HG03135 (cell line): Measurements from ENCODE around the gene CT45A2.
"Not testable (repeated sequence)": the region's sequence is repeated elsewhere in the genome, so short reads cannot be mapped to it uniquely, and the experiment has no call there.

Experiments used
- ATAC-seq: cut with Tn5 transposase; IDR thresholded peaks from one replicate; pipeline ENCODE4 v1.9.1; 2021; ENCODE audit warnings: mild to moderate bottlenecking, moderate library complexity; ENCODE audit not compliant: unreplicated experiment

The CT45A2 gene, protein sequence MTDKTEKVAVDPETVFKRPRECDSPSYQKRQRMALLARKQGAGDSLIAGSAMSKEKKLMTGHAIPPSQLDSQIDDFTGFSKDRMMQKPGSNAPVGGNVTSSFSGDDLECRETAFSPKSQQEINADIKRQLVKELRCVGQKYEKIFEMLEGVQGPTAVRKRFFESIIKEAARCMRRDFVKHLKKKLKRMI

DNA sequence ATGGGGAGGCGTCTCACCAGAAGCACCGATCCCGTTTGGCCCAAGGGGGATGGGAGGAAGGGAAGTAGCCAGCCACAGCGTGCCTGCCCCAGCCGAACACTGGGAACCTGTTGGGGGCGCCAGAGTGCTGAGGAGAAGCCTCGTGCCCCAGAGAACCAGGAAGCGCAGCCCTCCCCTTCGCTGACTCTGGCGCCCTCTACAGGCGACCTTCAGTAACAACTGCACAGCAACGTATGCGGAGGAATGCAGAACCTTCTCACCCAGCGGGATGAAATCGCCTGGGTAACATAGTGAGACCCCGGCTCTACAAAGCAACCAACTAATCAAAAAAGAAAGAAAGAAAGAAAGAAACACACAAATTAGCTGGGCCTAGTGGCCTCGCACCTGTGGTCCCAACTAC is at the start of gene CT45A2:
Gene CT45A2, minus strand, starts transcription at position 101 of the 400 bp plus-strand sequence. CDS start 3,747 bp downstream, outside the sequence.
- ATAC-seq, result not testable (repeated sequence)

DNA sequence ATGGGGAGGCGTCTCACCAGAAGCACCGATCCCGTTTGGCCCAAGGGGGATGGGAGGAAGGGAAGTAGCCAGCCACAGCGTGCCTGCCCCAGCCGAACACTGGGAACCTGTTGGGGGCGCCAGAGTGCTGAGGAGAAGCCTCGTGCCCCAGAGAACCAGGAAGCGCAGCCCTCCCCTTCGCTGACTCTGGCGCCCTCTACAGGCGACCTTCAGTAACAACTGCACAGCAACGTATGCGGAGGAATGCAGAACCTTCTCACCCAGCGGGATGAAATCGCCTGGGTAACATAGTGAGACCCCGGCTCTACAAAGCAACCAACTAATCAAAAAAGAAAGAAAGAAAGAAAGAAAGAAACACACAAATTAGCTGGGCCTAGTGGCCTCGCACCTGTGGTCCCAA is 34.6 kb upstream of the CT45A2 start, which contains the start of gene CT45A8:
Gene CT45A8, minus strand, starts transcription at position 101 of the 400 bp plus-strand sequence. CDS start 3,755 bp downstream, outside the sequence.
- ATAC-seq, result not testable (repeated sequence)

DNA sequence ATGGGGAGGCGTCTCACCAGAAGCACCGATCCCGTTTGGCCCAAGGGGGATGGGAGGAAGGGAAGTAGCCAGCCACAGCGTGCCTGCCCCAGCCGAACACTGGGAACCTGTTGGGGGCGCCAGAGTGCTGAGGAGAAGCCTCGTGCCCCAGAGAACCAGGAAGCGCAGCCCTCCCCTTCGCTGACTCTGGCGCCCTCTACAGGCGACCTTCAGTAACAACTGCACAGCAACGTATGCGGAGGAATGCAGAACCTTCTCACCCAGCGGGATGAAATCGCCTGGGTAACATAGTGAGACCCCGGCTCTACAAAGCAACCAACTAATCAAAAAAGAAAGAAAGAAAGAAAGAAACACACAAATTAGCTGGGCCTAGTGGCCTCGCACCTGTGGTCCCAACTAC is 17.4 kb upstream of the CT45A2 start, which contains the start of gene CT45A7:
Gene CT45A7, minus strand, starts transcription at position 101 of the 400 bp plus-strand sequence. CDS start 3,747 bp downstream, outside the sequence.
- ATAC-seq, result not testable (repeated sequence)

DNA sequence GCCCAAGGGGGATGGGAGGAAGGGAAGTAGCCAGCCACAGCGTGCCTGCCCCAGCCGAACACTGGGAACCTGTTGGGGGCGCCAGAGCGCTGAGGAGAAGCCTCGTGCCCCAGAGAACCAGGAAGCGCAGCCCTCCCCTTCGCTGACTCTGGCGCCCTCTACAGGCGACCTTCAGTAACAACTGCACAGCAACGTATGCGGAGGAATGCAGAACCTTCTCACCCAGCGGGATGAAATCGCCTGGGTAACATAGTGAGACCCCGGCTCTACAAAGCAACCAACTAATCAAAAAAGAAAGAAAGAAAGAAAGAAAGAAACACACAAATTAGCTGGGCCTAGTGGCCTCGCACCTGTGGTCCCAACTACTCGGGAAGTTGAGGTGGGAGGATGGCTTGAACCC is 17.1 kb downstream of the CT45A2 start, which contains the start of gene CT45A6:
Gene CT45A6, minus strand, starts transcription at position 101 of the 400 bp plus-strand sequence. CDS start 3,794 bp downstream, outside the sequence.
- ATAC-seq, result not testable (repeated sequence)

DNA sequence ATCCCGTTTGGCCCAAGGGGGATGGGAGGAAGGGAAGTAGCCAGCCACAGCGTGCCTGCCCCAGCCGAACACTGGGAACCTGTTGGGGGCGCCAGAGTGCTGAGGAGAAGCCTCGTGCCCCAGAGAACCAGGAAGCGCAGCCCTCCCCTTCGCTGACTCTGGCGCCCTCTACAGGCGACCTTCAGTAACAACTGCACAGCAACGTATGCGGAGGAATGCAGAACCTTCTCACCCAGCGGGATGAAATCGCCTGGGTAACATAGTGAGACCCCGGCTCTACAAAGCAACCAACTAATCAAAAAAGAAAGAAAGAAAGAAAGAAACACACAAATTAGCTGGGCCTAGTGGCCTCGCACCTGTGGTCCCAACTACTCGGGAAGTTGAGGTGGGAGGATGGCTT is 34.4 kb downstream of the CT45A2 start, which contains the start of gene CT45A5:
Gene CT45A5, minus strand, starts transcription at position 101 of the 400 bp plus-strand sequence. CDS start 3,774 bp downstream, outside the sequence.
- ATAC-seq, result not testable (repeated sequence)

DNA sequence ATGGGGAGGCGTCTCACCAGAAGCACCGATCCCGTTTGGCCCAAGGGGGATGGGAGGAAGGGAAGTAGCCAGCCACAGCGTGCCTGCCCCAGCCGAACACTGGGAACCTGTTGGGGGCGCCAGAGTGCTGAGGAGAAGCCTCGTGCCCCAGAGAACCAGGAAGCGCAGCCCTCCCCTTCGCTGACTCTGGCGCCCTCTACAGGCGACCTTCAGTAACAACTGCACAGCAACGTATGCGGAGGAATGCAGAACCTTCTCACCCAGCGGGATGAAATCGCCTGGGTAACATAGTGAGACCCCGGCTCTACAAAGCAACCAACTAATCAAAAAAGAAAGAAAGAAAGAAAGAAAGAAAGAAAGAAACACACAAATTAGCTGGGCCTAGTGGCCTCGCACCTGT is 51.7 kb downstream of the CT45A2 start, which contains the start of gene CT45A3:
Gene CT45A3, minus strand, starts transcription at position 101 of the 400 bp plus-strand sequence. CDS start 3,747 bp downstream, outside the sequence.
- not testable (repeated sequence) for ATAC-seq
